ENCODE measurements around the gene GRID2IP.
"Not testable (repeated sequence)": the region's sequence is repeated elsewhere in the genome, so short reads cannot be mapped to it uniquely, and the experiment has no call there.

GRID2IP gene

GRCh38 chr7:6478186-6478585, 73.1 kb downstream of the GRID2IP start:
- H3K27ac ChIP-seq = no peak overlapping the region
- TF ChIP-seq ZFX (IDR thresholded peaks at IDR 0.05) (no peak), CTCF (conservative IDR thresholded peaks at IDR 0.05) (no peak)

- H3K27ac ChIP-seq = no peak overlapping the region
- TF ChIP-seq ZFX (IDR thresholded peaks at IDR 0.05) = no peak
- TF ChIP-seq CTCF (conservative IDR thresholded peaks at IDR 0.05) = no peak
Observed at GRCh38 chr7:6477318-6477660, 74.0 kb downstream of the GRID2IP start.

GRCh38 chr7:6476596-6477317, 74.5 kb downstream of the GRID2IP start:
- H3K27ac ChIP-seq = no peak overlapping the region
- no peak for TF ChIP-seq ZFX (IDR thresholded peaks at IDR 0.05)
- TF ChIP-seq CTCF (conservative IDR thresholded peaks at IDR 0.05) = no peak

GRCh38 chr7:6475433-6476186, 75.7 kb downstream of the GRID2IP start:
- H3K27ac ChIP-seq = no peak overlapping the region

GRCh38 chr7:6465862-6466261, 85.4 kb downstream of the GRID2IP start:
- no peak for TF ChIP-seq CTCF (conservative IDR thresholded peaks at IDR 0.05)
- no peak for TF ChIP-seq ZFX (IDR thresholded peaks at IDR 0.05)
- no peak overlapping the region for H3K27ac ChIP-seq

More at GRCh38 chr7:6475433-6476186, 75.7 kb downstream of the GRID2IP start:
- no peak for TF ChIP-seq ZFX (IDR thresholded peaks at IDR 0.05)
- TF ChIP-seq CTCF (conservative IDR thresholded peaks at IDR 0.05) = no peak

GRCh38 chr7:6463609-6464008, 87.7 kb downstream of the GRID2IP start:
- not testable (repeated sequence) for H3K27ac ChIP-seq

- H3K27ac ChIP-seq = no peak overlapping the region
- no peak for TF ChIP-seq CTCF (conservative IDR thresholded peaks at IDR 0.05)
- no peak for TF ChIP-seq ZFX (IDR thresholded peaks at IDR 0.05)
Observed at GRCh38 chr7:6461946-6462550, 89.2 kb downstream of the GRID2IP start.

Data from C4-2B (cell line).